ENCODE data around the gene SEC14L5.

Gene SEC14L5

GRCh38 chr16:5015887-5016286 lies 57.8 kb downstream of the SEC14L5 start:
- DNase-seq (ENCODE audit: low read depth): no peak

GRCh38 chr16:5016967-5017677 lies 59.0 kb downstream of the SEC14L5 start:
- no peak for DNase-seq (ENCODE audit: low read depth)

- DNase-seq (ENCODE audit: low read depth): no peak
Measured at GRCh38 chr16:5017678-5017969, 59.5 kb downstream of the SEC14L5 start.

DNA sequence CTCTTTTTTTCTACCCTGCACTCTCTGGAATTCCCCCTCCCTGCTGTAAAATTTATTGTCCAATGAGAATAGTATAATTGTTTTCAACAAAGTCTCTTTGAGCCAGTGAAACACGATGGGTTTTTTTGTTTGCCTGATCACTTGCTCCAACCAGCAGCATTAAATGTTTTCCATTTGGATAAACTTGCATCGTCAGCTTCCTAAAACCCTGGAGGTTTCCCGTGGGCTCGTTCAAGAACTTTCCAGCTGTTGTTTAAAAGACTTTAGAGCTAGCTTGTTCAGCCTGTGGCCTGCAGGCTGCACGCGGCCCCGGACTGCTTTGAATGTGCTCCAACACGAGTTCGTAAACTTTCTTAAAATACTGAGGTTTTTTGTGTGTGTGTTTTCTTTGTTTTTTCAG lies 60.7 kb downstream of the SEC14L5 start:
- no peak for DNase-seq (ENCODE audit: low read depth)

DNA sequence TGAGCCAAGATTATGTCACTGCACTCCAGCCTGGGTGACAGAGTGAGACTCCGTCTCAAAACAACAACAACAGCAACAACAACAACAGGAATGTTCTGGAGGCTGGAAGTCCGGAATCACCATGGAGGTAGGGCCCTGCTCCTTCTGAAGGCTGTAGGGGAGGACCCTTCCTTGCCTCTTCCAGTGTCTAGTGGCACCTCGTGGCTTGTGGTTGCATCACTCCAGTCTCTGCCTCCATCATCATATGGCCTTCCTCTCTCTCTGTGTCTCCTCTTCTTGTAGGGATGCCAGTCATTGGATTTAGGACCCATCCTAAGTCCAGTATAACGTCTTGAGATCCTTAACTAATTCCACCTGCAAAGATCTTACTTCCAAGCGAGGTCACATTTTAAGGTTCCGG lies 61.6 kb downstream of the SEC14L5 start:
- no peak for DNase-seq (ENCODE audit: low read depth)

DNA sequence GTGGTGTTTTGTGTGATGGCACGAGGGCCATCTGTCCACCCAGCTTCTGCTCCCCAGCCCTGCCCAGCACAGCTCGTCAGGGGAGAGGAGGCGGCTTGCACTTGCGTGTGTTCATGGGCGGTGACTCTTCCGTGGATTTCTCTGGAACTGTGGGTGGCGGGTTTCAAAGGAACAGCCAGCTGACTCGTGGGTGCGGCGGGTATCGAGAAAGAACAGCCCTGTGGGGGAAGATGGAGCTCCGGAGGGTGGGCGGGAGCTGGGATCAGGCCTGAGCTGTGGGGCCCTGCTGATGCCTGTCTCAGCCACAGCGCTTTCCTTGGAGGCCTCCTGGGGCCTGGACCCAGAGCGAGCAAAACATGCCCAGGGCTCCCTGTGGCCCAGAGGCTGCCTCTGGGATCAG lies 62.4 kb downstream of the SEC14L5 start:
- no peak for DNase-seq (ENCODE audit: low read depth)

DNA sequence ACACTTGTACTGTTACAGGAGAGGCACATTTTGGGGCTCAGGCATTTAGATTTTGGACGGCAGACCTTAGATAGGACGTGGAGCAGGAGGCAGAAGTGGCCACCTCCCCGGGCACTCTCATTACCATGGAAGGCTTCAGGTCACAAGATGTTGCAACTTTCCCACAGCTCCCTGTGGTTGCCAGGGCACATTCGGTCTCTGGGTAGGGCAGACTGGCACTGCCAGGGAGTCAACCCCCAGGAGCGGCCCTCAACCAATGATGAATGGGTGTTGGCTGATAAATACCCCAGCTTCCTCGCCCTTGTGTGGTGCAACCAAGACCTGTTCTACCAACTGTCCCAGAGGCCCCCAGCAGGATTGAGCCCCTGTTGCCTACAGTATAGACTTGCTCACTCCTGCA lies 64.4 kb downstream of the SEC14L5 start:
- DNase-seq (ENCODE audit: low read depth): no peak

DNA sequence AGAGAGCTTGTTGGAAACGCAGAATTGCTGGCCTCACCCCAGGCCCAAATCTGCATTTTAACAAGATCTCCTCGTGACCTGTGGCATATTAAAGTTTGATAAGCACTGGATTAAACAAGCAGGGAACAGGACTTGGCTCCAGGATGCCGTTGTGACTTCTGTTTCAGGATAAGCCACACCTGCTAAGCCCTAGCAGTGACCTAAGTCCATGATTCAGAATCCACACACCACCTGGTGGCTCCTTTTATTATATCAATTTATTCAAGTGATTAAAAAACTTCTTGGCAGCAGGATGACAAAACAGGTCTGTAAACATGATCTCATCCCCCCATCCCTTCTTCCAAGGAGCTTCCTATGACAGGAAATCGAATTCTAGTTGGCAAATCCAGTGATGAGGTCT lies 66.5 kb downstream of the SEC14L5 start:
- DNase-seq (ENCODE audit: low read depth): no peak

DNA sequence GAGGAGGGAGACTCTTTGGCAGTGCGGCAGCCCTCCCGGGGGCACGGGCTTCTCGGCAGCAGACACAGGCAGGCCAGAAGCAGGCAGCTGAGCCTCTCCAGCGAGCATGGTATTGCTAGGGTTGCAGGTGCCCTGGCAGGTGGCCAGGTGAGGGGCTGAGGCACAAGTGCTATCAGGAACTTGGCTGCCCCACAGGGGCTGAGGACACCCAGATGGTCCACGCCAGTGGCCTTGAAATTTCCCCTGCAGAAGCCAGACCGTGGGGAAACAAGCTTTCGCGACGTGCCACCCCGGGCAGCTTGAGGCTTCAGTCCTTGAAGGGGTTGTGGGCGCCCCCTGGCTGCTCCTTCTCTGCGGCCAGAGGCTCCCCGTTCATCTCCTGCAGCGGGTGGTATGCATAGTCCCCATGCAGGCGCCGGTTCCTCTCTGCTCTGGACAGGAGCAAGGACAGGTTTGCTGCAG lies 67.1 kb downstream of the SEC14L5 start:
- no peak for DNase-seq (ENCODE audit: low read depth)

- no peak for DNase-seq (ENCODE audit: low read depth)
Measured at GRCh38 chr16:5026664-5027063, 68.5 kb downstream of the SEC14L5 start.

- no peak for DNase-seq (ENCODE audit: low read depth)
Measured at GRCh38 chr16:5027086-5027485, 69.0 kb downstream of the SEC14L5 start.

GRCh38 chr16:5027575-5028235 lies 69.6 kb downstream of the SEC14L5 start:
- no peak for DNase-seq (ENCODE audit: low read depth)

DNA sequence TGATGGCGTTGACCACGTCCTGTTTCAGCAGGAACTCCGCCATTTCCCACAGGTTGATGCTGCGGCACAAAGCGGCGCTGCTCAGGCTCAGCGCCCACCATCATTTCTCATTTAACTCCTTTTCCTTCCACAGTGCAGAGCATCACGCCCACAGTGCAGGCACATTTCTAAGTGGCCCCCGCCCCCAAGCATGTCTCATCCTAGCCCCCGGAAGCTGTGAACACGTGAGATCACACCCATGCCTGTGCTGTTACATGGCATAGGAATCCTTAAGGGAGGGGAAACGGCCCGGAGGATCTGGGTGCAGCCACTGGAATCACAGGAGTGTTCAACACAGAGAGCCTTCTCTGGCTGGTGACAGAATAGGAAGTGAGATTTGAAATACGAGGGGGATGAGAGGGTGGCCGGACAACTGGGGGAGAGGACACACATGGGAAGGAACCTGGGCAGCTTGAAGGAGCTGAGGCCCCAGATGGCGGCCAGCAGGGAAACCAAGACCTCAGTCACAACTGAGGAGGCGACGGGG lies 70.9 kb downstream of the SEC14L5 start:
- DNase-seq (ENCODE audit: low read depth): no peak

DNA sequence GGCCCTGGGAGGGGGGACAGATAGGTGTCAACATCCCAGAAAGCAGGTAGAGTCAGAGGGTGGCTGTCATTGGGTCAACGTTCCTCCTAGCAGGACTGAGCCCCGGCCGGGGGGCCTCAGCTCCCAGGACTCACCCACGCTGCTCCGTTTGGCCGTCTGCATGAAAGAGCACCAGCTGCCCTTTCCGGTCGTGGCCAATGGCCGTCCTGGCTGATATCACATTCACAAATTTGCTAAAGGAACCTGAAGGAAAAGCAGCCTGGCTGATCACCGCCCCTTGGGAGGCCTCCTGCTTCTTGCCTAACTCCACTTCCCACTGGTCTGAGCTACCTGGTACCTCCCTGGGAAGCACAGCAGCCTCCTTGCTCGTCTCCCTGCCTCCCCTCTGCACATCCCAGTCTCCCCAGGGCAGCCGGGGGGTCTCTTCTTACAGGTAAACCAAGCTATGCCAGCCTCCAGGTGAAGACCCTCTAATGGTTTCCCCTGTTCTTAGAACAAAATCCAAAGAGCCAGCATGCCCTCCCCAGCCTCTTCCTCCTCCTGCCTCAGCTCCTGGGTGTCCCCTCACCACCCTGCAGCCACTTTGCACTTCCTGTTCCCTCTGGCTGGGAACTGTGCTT lies 72.2 kb downstream of the SEC14L5 start:
- DNase-seq (ENCODE audit: low read depth): no peak

DNA sequence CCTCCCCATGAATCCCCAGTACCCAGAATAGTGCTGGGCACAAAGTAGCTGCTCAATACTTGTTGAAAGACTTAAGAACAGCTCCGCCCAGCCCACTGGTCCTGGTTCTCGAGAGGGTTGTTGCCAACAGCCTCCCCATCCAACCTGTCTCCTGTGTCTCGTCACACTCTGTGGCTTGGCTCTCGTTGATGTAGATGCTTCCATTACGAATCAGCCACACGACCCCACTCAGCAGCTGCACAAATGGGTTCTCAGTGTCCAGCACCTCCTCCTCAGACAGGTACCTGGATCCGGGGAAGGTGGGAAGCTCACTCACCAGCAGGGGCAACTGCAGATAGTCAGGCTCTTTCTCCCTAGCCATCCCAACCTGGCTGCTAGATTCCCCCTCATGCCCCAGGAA lies 73.5 kb downstream of the SEC14L5 start:
- no peak for DNase-seq (ENCODE audit: low read depth)

- DNase-seq (ENCODE audit: low read depth): no peak
Measured at GRCh38 chr16:5032748-5033167, 74.6 kb downstream of the SEC14L5 start.

- DNase-seq (ENCODE audit: low read depth): peak; percentile 49
Measured at GRCh38 chr16:5033256-5034166, 75.4 kb downstream of the SEC14L5 start, which contains the start of gene NAGPA. NAGPA (minus strand) TSS chr16:5033935; CDS start chr16:5033914, 21 bp downstream.

DNA sequence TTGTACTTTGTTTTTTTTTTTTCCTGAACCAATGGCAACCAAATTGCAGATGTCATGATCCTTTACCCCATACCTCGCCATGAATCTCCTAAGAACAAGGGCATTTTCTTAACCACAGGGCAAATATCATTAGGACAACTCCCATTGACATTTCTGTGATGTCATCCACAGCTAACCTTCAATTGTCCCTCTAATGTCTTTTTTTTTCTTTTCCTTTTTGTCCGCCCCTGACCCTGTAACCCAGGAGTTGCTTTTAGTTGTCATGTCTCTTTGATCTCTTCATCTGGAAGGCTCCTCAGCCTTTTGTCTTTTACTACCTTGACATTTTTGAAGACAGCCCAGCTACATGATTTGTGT lies 76.0 kb downstream of the SEC14L5 start:
- DNase-seq (ENCODE audit: low read depth): no peak

DNA sequence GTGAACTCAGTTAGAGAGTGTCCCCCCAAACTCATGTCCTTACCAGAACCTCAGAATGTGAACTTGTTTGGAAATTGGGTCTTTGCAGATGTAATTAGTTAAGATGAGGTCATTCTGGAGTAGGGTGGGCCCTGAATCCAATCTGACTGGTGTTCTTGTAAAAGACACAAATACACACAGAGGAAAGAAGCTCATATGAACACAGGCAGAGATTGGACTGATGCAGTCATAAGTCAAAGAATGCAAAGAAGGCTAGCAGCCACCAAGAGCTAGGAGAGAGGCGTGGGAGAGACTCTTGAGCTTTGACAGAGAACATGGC lies 77.7 kb downstream of the SEC14L5 start:
- no peak for DNase-seq (ENCODE audit: low read depth)

GRCh38 chr16:5036228-5037156 lies 78.4 kb downstream of the SEC14L5 start:
- no peak for DNase-seq (ENCODE audit: low read depth)

DNA sequence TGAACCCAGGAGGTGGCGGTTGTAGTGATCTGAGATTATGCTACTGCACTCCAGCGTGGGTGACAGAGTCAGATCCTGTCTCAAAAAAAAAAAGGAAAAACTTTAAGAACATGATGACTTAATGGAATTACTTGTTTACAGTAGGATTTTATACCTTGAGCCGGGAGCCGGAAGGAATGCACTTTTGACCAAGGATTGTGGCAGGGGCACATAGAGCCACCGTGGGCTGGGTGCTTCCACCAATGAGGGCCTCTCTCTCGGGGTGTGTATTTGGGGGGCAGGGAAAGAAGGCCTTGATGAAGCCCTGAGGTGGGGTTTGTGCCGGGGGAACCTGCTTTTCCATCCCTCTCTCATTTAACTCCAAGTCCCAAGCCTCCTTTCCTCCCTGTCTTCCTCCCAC lies 82.3 kb downstream of the SEC14L5 start:
- DNase-seq (ENCODE audit: low read depth): no peak

Data from HS-5 (cell line).